Mesodermal cell (in vitro differentiated cells): ENCODE results near the gene B4GALT2.

ENCODE experiments used
- H3K27ac ChIP-seq: 2 replicates; pipeline ENCODE4 v1.7.0; 2013; ENCODE audit warnings: mild to moderate bottlenecking, low read depth, low read length, moderate library complexity; ENCODE audit not compliant: severe bottlenecking
- H3K36me3 ChIP-seq: 2 replicates; pipeline ENCODE4 v1.7.1; 2013; ENCODE audit warnings: mild to moderate bottlenecking, low read length, moderate library complexity; ENCODE audit not compliant: control insufficient read depth, insufficient read depth
- H3K4me1 ChIP-seq: one replicate; pipeline ENCODE4 v1.7.1; 2013; ENCODE audit warnings: mild to moderate bottlenecking, low read length; ENCODE audit not compliant: insufficient read depth, control insufficient read depth, poor library complexity, severe bottlenecking
- H3K4me3 ChIP-seq: 2 replicates; pipeline ENCODE4 v1.7.0; 2013; ENCODE audit warnings: low read length, control low read depth, mild to moderate bottlenecking; ENCODE audit not compliant: insufficient read depth, poor library complexity, severe bottlenecking; ENCODE audit errors: extremely low read depth
- H3K9me3 ChIP-seq: 2 replicates; pipeline ENCODE4 v1.7.1; 2013; ENCODE audit warnings: mild to moderate bottlenecking, low read length, moderate library complexity; ENCODE audit not compliant: control insufficient read depth
- WGBS, 2 experiments: methylation state at CpG; one replicate each; pipeline ENCODE4 v1.1.5; 2013; ENCODE audit warnings: missing lambda C conversion rate in 2 of 2; ENCODE audit not compliant: insufficient coverage in 2 of 2; 5-methylcytosine and 5-hydroxymethylcytosine counted together

The B4GALT2 gene

DNA sequence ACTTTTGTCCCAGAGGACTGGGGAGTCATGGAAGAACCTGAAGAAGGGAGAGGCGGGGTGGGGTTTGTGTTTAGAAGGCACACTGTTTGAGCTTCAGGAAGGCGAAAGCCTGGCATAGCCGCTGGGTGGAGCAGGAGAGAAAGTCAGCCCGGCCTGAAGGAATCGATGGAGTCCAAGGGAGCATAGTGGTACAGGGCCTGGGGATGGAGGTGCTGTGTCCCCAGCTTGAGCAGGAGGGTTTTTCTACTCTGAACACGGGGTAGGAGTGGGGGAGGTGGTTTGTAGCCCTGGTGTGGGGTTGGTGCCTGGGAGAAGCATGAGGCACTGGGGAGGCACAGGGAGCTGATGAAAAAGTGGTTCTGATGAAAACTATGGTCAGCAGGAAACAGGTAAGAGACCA is 7.7 kb downstream of the B4GALT2 start:
- H3K4me3 ChIP-seq = no peak overlapping the region
- H3K4me1 ChIP-seq = peaks cover 24% of the 10 kb centered on the region
- 85 to 87% methylated on average over 5 to 6 of the region's 6 CpGs for WGBS, 2 experiments
- no peak overlapping the region for H3K27ac ChIP-seq
- H3K36me3 ChIP-seq = peaks cover 49% of the 10 kb centered on the region
- H3K9me3 ChIP-seq = no peaks in the 10 kb centered on the region

DNA sequence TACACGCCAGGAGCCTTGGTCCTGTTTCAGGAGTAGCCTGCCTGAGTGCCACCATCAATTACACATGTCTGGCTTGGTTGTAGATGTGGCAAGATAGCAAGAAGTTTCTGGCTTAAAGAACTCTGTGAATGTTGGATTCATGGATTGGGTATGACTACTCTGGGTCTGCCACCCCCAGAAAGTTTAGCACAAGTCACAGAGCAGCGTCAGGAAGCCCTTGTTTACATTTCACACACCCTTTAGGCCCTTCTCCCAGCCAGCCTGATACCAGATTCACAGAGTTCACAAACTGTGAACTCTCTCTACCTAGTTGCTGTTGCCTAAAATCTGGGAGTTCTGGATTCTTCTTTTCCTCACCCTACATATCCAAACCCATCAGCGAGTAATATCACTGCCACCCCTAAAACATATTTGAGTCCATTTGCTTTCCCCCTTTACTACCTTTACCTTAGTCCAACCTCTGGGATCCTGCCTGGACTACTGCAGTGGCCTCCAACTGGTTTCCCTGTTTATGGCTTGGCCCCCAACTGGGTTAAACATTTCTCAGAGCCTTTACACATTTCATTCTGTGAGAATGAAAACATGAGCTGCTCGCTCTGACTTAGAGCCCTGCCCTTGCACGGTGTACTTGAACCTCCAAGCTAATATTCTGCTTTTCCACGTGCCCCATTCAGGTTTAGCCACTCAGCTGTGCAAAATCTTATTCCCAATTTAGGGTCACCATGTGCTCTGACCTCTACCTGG is 8.3 kb downstream of the B4GALT2 start:
- WGBS, 2 experiments = 92 to 95% methylated on average over 4 to 6 of the region's 6 CpGs
- H3K4me1 ChIP-seq = peaks cover 24% of the 10 kb centered on the region
- no peaks in the 10 kb centered on the region for H3K9me3 ChIP-seq
- no peak overlapping the region for H3K4me3 ChIP-seq
- H3K27ac ChIP-seq = peak overlapping the region; percentile 29
- peaks cover 43% of the 10 kb centered on the region for H3K36me3 ChIP-seq

DNA sequence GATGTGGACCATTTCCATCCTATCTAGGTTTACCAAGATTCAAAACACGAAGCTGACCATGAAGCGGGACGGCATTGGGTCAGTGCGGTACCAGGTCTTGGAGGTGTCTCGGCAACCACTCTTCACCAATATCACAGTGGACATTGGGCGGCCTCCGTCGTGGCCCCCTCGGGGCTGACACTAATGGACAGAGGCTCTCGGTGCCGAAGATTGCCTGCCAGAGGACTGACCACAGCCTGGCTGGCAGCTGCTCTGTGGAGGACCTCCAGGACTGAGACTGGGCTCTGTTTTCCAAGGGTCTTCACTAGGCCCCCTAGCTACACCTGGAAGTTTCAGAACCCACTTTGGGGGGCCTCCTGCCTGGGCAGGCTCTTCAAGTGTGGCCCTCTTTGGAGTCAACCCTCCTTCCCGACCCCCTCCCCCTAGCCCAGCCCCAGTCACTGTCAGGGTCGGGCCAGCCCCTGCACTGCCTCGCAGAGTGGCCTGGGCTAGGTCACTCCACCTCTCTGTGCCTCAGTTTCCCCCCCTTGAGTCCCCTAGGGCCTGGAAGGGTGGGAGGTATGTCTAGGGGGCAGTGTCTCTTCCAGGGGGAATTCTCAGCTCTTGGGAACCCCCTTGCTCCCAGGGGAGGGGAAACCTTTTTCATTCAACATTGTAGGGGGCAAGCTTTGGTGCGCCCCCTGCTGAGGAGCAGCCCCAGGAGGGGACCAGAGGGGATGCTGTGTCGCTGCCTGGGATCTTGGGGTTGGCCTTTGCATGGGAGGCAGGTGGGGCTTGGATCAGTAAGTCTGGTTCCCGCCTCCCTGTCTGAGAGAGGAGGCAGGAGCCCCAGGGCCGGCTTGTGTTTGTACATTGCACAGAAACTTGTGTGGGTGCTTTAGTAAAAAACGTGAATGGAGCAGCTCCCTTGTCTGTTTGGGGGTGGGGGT is 11.5 kb downstream of the B4GALT2 start:
- H3K9me3 ChIP-seq = no peaks in the 10 kb centered on the region
- 81 to 86% methylated on average over 16 of the region's 19 CpGs for WGBS, 2 experiments
- H3K4me1 ChIP-seq = peaks cover 24% of the 10 kb centered on the region
- peaks cover 12% of the 10 kb centered on the region for H3K36me3 ChIP-seq
- peak overlapping the region; percentile 59 for H3K4me3 ChIP-seq
- peak overlapping the region; percentile 45 for H3K27ac ChIP-seq

DNA sequence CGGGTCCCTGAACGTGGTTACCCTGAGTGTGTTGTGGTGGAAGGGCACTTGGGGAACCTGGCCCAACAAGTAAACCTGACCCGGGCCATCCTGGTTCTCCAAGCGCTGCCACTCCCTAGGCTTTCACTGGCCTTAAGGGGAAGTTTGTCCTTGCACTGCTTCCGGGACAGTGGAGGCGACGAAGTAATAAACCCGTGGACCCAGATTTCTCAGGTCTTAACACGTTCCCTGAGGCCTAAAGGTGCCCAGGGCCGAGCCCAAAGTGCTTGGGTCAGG is 12.1 kb downstream of the B4GALT2 start:
- H3K4me3 ChIP-seq = peak overlapping the region; percentile 59
- peaks cover 18% of the 10 kb centered on the region for H3K4me1 ChIP-seq
- WGBS, 2 experiments = 4 to 8% methylated on average over 8 to 10 of the region's 10 CpGs
- no peaks in the 10 kb centered on the region for H3K9me3 ChIP-seq
- peaks cover 6% of the 10 kb centered on the region for H3K36me3 ChIP-seq
- H3K27ac ChIP-seq = peak overlapping the region; percentile 45

DNA sequence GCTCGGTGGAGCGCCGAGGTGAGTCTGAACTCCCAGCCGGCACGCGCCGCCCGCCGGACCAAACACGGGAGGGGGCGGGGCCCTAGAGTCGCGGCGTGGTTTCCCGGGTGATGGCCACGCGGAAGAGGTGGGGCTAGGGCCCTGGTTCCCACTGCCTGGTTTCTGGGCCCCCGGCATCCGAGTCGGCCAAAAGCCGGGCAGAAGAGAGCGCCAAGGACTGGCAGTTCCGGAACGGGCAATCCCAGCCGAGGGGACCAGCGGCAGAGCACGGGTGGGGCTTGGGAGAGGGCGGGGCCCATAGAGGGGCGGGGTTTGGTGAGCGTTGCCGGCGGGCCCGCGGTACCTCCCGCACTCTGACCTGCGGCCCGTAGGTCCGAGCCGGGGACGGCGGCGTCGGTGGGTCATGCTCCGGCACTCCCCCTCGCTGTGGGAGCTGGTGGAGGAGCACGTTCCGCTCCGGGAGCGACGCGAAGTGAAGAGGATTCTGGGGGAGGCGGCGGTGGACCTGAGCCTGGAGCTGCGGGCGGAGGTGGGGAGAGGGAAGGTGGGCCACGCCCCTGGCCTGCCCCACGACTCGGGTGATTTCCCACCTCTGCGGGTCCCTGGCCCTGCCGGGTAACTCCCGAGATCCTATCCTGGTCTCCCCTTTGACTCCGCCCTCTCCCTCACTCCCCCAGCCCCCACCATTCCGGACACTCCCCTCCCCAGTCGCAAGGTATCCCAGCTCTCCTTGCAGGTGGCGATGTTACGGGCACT is 12.6 kb downstream of the B4GALT2 start, which contains the start of gene CCDC24:
CCDC24 (plus strand) TSS at position 124 of the 756 bp plus-strand sequence; CDS start at position 404, 280 bp downstream.
- peak within 1 kb of the TSS; percentile 45 for H3K27ac ChIP-seq
- H3K9me3 ChIP-seq = no peaks in the 10 kb centered on the region
- peaks cover 16% of the 10 kb centered on the region for H3K4me1 ChIP-seq
- peak within 1 kb of the TSS; percentile 59 for H3K4me3 ChIP-seq
- H3K36me3 ChIP-seq = peaks cover under 1% of the 10 kb centered on the region
- 1% methylated on average over 40 to 60 of the region's 66 CpGs for WGBS, 2 experiments

DNA sequence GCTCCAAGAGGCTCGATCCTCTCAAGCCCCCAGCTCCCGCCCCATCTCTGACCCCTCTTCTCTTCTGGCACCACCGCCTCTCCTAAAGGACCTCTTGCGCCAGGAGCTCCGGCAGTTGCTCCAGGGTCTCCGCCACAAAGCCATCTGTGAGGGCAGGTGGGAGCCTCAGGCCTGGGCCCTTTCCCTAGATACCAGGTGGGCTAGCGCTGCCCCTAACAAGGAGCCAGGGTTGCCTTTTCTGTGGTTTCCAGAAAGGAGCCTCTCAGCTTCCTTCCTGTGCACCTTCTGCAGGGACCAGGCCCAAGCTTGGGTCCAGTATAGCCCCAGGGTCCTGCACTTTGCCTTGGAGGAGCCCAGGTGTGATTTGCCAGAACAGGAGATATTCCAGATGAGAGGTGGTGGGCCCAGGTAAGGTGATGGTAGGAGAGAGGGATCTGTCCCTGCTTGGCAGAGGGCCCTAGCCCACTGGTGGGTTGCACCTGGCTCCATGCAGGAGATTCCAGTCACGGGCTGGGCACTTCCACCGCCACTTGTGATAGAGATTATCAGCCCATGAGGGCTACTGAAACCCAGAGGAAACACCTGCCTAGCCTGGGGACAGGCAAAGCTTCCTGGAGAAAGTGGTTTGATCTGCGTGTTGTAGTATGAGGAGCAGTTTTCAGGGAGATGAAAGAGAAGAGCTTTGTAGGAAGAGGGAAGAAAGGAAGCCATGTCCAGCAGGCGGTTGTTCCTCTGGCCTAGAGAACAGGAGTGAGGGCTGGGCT is 13.4 kb downstream of the B4GALT2 start:
- H3K27ac ChIP-seq = no peak overlapping the region
- WGBS, 2 experiments = 55 to 61% methylated on average over 11 of the region's 11 CpGs
- no peaks in the 10 kb centered on the region for H3K9me3 ChIP-seq
- no peaks in the 10 kb centered on the region for H3K36me3 ChIP-seq
- peaks cover 12% of the 10 kb centered on the region for H3K4me1 ChIP-seq
- H3K4me3 ChIP-seq = peak overlapping the region; percentile 59

DNA sequence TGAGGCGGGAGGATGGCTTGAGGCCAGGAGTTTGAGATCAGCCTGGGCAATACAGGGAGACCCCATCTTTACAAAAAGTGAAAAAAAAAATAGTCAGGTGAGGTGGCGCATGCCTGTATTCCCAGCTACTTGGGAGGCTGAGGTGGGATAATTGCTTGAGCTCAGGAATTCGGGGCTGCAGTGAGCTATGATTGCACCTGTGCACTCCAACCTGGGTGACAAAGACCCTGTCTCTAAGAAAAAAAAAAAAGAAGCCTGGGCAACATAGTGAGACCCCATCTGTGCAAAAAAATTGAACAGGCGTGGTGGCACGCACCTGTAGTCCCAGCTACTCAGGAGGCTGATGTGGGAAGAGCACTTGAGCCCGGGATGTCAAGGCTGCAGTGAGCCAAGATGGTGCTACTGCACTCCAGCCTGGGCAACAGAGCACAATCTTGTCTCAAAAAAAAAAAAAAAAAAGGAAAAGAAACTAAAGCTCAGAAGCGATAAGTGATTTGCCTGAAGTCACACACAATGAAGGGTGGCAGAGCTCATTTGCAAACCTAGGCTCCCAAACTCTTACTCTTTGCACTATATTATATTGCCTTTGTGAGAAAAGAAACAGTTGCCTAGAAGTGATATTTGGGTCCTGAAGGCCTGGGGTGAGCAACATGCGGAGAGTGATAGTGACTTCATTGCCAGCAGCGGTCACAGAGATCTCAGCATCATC is 14.3 kb downstream of the B4GALT2 start:
- Histone ChIP-seq H3K27ac (no peak overlapping the region), H3K9me3 (no peaks in the 10 kb centered on the region), H3K36me3 (no peaks in the 10 kb centered on the region), H3K4me3 (no peak overlapping the region), H3K4me1 (peaks cover 15% of the 10 kb centered on the region)
- WGBS, 2 experiments = 93 to 96% methylated on average over 7 to 8 of the region's 9 CpGs

DNA sequence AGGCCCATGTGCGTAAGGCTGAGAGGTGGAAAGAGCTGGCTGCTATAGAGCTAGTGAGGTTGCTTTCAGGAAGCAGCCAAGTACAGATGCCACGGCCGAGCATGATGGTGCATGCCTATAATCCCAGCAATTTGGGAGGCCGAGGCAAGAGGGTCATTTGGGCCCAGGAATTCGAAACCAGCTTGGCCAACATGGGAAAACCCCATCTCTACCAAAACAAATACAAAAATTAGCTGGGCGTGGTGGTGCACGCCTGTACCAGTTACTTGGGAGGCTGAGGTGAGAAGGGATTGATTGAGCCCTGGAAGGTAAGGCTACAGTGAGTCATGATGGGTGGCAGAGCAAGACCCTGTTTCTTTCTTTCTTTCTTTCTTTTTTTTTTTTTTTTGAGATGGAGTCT is 15.1 kb downstream of the B4GALT2 start:
- peaks cover 15% of the 10 kb centered on the region for H3K4me1 ChIP-seq
- H3K9me3 ChIP-seq = no peaks in the 10 kb centered on the region
- no peak overlapping the region for H3K27ac ChIP-seq
- H3K36me3 ChIP-seq = no peaks in the 10 kb centered on the region
- 89 to 100% methylated on average over 4 of the region's 7 CpGs for WGBS, 2 experiments
- no peak overlapping the region for H3K4me3 ChIP-seq

DNA sequence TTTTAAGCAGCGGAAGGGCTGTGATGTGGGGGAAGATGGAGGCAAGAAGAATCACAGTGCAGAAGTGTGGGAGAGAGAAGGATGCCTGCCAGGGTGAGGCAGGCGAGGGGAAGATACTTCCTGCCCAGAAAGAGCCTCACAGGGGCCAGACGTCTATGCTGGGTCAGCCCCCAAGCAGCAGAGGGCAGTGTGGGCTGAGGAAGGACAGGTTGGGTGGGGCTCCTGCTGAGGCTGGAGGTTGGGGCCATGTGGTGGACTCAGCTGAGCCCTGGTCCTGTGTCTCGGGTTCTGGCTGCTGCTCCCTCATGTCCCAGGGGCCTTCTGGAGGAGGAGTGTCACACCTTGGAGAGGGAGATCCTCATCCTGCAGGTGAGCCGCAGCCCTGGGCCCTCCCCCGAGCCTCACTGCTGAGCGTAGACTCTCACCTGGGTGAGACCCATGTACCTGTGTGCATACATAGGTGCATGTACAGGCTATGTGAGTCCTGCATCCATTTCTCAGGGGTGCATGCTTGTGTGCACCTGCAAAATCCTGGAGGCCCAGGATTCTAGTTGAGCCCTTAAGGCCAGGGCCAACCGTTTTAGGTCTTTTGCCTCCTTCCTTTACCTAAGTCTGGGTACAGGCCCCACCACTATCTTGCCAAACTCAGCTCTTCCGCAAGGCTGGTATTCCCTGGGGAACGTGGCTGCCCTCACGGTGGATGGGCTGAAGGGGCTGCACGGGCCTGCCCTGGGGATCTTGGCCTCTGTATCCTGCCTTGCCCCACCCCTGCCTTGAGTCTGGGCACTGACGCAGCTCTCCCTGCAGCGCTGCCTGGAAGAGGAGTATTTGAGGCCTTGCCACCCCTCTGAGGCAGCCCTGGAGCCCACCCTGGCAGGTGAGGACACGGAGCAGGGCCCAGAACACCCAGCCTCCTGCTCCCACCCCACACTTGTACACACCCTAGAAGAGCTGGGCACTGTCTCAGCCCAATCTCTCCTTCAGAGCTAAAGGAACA is 16.1 kb downstream of the B4GALT2 start:
- Histone ChIP-seq H3K4me3 (no peak overlapping the region), H3K4me1 (peaks cover 15% of the 10 kb centered on the region), H3K36me3 (peaks cover 8% of the 10 kb centered on the region), H3K9me3 (no peaks in the 10 kb centered on the region), H3K27ac (no peak overlapping the region)
- WGBS, 2 experiments = 69 to 76% methylated on average over 9 to 10 of the region's 15 CpGs
